Nephron progenitor cell (in vitro differentiated cells): ENCODE data around the gene NDUFB2.
A peak's percentile ranks its signal among the peaks of the same experiment; 100 is the strongest.

Experiments used
- DNase-seq: peaks from one replicate; pipeline ENCODE4 v3.0.0; 2021
- H3K27ac Mint-ChIP-seq: 2 replicates; pipeline ENCODE4 v1.8.0; 2021; ENCODE audit warnings: mild to moderate bottlenecking, moderate library complexity, mixed read lengths
- H3K27me3 Mint-ChIP-seq: 2 replicates; pipeline ENCODE4 v1.8.0; 2021; ENCODE audit warnings: mild to moderate bottlenecking, low read depth, mixed read lengths; ENCODE audit not compliant: poor library complexity
- H3K36me3 Mint-ChIP-seq: 2 replicates; pipeline ENCODE4 v1.8.0; 2021; ENCODE audit warnings: low read depth, mixed read lengths
- H3K4me1 Mint-ChIP-seq: 2 replicates; pipeline ENCODE4 v1.8.0; 2021; ENCODE audit warnings: mixed read lengths
- H3K4me3 Mint-ChIP-seq: 2 replicates; pipeline ENCODE4 v1.8.0; 2021; ENCODE audit warnings: mild to moderate bottlenecking, moderate library complexity, mixed read lengths
- H3K9me3 Mint-ChIP-seq: 2 replicates; pipeline ENCODE4 v1.8.0; 2021; ENCODE audit warnings: mild to moderate bottlenecking, moderate library complexity, mixed read lengths
- CTCF ChIP-seq: fragments of 200-600 bp; sonication (generic); IDR thresholded peaks from 2 replicates; pipeline ENCODE4 v1.5.0; 2021; ENCODE audit warnings: antibody characterized with exemption

The NDUFB2 gene

GRCh38 chr7:140654109-140654387 lies 42.5 kb upstream of the NDUFB2 start:
- Mint-ChIP-seq H3K4me3 (no peak overlapping the region), H3K4me1 (peaks cover 45% of the 10 kb centered on the region), H3K9me3 (no peaks in the 10 kb centered on the region), H3K27me3 (peaks cover 11% of the 10 kb centered on the region), H3K36me3 (no peaks in the 10 kb centered on the region), H3K27ac (no peak overlapping the region)
- no peak for TF ChIP-seq CTCF
- no peak for DNase-seq

DNA sequence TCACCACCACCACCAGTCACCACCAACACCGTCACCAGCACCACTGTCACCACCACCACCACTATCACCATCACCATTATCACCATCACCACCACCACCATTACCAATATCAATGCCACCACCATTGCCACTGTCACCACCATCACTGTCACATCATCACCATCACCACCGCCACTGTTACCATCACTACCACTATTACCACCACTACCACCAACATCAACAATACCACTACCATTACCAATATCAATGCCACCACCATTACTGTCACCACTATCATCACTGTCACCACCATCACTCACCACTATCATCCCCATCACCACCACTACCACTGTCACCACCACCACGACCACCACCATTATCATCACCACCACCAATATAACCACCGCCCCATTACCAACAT lies 41.8 kb upstream of the NDUFB2 start:
- DNase-seq = no peak
- H3K9me3 Mint-ChIP-seq = no peaks in the 10 kb centered on the region
- peaks cover 40% of the 10 kb centered on the region for H3K4me1 Mint-ChIP-seq
- no peak overlapping the region for H3K27ac Mint-ChIP-seq
- TF ChIP-seq CTCF = no peak
- no peak overlapping the region for H3K4me3 Mint-ChIP-seq
- H3K36me3 Mint-ChIP-seq = no peaks in the 10 kb centered on the region
- H3K27me3 Mint-ChIP-seq = peaks cover 11% of the 10 kb centered on the region

DNA sequence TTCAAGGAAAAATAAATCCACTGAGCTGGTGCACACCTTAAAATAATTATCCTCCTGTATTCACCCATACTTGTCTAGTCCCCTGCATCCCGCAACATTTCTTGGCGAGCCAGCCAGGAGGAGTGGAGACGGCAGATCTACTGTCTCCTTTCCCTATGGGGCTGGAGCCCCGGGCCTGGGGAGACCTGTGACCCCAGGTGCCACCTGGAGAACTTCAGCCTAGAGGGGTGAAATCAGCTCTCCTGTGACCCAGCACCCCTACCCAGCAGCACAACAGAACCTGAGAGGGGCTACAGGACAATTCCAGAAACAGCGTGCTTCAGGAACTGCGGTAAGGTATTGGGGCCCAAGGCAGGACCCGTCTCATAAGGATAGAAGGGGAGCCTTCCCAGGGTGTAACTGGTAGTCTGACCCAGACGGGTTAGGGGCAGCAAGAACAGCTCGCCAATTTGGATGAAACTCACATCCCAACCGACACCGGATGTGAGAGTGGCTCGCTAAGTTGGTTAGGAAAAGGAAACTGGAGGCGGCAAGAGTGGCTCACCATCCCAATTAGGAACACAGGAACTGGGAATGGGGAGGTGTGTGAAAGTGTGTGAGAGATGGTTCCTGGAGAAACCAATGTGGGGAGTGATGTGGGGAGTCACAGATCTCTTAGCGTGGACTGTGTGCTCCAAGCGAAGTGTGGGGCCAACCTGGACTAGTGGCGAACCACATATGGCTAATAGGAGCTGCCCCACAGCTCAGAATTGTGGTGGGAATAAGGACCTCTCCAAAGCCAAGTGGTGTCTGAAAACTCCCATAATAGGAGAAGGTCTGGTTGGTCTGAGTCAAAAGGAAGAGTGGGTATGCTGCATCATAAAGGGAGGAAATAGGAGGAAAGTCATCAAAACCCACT lies 40.7 kb upstream of the NDUFB2 start:
- Mint-ChIP-seq H3K27ac (no peak overlapping the region), H3K4me1 (peaks cover 33% of the 10 kb centered on the region), H3K4me3 (no peak overlapping the region), H3K36me3 (no peaks in the 10 kb centered on the region), H3K27me3 (peaks cover 16% of the 10 kb centered on the region), H3K9me3 (no peaks in the 10 kb centered on the region)
- no peak for DNase-seq
- no peak for TF ChIP-seq CTCF

- no peak for DNase-seq
- Mint-ChIP-seq H3K27me3 (peaks cover 19% of the 10 kb centered on the region), H3K27ac (peak overlapping the region; percentile 67), H3K4me3 (no peak overlapping the region), H3K4me1 (peaks cover 29% of the 10 kb centered on the region), H3K36me3 (no peaks in the 10 kb centered on the region), H3K9me3 (no peaks in the 10 kb centered on the region)
- no peak for TF ChIP-seq CTCF
Observed at GRCh38 chr7:140656548-140657515, 39.7 kb upstream of the NDUFB2 start.

GRCh38 chr7:140657891-140658290 lies 38.6 kb upstream of the NDUFB2 start:
- Mint-ChIP-seq H3K4me1 (peaks cover 29% of the 10 kb centered on the region), H3K4me3 (peak overlapping the region; percentile 20), H3K27me3 (peaks cover 21% of the 10 kb centered on the region), H3K9me3 (no peaks in the 10 kb centered on the region), H3K27ac (peak overlapping the region; percentile 1), H3K36me3 (no peaks in the 10 kb centered on the region)
- no peak for TF ChIP-seq CTCF
- DNase-seq = no peak
